DMS 273 (cell line): ENCODE measurements around the gene FGFR3.

ENCODE experiments used
- DNase-seq: peaks from one replicate; lab custom pipeline; 2025; ENCODE audit not compliant: unreplicated experiment; lab: John Stamatoyannopoulos, UW

FGFR3 gene

DNA sequence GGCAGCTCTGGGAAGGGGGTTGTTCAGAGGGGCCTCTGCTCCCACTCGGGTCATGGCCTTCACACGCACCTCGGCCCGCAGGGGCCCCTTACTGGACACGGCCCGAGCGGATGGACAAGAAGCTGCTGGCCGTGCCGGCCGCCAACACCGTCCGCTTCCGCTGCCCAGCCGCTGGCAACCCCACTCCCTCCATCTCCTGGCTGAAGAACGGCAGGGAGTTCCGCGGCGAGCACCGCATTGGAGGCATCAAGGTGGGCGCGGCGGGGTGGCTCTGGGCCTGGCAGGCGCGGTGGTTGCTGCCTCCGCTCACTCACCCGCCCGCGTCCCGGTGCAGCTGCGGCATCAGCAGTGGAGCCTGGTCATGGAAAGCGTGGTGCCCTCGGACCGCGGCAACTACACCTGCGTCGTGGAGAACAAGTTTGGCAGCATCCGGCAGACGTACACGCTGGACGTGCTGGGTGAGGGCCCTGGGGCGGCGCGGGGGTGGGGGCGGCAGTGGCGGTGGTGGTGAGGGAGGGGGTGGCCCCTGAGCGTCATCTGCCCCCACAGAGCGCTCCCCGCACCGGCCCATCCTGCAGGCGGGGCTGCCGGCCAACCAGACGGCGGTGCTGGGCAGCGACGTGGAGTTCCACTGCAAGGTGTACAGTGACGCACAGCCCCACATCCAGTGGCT lies 8.3 kb downstream of the FGFR3 start:
- no peak for DNase-seq

- peak; percentile 71 for DNase-seq
Observed at GRCh38 chr4:1802151-1802715, 9.1 kb downstream of the FGFR3 start.

DNA sequence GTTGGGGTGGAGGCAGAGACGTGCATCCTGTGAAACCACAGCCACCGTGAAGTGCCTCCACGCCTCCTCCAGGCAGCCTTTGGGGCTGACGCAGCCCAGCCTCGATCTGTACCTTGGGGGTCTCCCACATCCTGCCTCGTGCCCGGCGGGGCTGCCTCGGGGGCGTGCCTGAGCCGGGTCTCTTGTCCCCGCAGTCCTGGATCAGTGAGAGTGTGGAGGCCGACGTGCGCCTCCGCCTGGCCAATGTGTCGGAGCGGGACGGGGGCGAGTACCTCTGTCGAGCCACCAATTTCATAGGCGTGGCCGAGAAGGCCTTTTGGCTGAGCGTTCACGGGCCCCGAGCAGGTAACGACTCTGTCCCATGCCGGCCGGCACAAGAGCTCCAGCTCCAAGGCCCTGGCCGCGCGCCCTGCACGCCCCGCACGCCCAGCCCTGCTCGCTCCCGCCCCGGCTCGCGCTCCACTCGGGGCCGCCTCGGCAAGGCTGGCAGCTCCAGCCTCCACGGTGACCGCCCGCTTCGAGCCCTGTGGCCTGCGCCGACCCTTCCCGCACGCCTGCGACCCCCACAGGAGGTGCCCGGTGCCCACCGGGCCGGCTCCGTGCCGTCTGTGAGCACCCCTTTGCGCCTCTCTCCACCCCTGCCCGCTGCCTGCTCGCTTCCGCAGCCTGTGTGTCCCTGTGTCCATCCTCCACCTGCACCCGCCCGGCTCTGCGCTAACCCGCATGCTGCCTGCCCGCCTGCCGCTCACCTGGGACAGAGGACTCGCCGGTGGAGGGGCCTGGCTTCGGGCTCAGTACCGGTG lies 9.8 kb downstream of the FGFR3 start:
- no peak for DNase-seq

GRCh38 chr4:1803523-1804423 lies 10.7 kb downstream of the FGFR3 start:
- no peak for DNase-seq

- no peak for DNase-seq
Observed at GRCh38 chr4:1804638-1805492, 11.8 kb downstream of the FGFR3 start.

GRCh38 chr4:1805493-1806222 lies 12.6 kb downstream of the FGFR3 start:
- DNase-seq, result no peak

DNA sequence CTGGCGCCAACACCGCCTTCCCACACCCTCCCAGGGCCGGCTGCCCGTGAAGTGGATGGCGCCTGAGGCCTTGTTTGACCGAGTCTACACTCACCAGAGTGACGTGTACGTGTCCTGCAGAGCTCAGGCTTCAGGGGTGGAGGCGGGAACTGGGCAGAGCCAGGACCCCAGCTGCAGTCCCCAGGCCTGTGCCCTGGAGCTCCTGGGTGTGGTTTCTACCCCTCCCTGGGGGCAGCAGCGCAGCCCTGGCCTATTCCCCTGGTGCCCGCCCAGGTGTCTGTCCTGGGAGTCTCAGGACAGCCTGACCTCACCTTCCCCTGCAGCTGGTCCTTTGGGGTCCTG lies 13.1 kb downstream of the FGFR3 start:
- DNase-seq, result no peak

DNA sequence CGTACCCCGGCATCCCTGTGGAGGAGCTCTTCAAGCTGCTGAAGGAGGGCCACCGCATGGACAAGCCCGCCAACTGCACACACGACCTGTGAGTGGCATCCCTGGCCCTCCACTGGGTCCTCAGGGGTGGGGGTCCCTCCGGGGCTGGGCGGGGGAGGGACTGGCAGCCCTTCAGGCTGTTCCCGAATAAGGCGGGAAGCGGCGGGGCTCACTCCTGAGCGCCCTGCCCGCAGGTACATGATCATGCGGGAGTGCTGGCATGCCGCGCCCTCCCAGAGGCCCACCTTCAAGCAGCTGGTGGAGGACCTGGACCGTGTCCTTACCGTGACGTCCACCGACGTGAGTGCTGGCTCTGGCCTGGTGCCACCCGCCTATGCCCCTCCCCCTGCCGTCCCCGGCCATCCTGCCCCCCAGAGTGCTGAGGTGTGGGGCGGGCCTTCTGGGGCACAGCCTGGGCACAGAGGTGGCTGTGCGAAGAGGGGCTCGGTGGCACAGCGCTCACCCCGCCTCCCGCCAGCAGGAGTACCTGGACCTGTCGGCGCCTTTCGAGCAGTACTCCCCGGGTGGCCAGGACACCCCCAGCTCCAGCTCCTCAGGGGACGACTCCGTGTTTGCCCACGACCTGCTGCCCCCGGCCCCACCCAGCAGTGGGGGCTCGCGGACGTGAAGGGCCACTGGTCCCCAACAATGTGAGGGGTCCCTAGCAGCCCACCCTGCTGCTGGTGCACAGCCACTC lies 13.7 kb downstream of the FGFR3 start:
- no peak for DNase-seq

DNA sequence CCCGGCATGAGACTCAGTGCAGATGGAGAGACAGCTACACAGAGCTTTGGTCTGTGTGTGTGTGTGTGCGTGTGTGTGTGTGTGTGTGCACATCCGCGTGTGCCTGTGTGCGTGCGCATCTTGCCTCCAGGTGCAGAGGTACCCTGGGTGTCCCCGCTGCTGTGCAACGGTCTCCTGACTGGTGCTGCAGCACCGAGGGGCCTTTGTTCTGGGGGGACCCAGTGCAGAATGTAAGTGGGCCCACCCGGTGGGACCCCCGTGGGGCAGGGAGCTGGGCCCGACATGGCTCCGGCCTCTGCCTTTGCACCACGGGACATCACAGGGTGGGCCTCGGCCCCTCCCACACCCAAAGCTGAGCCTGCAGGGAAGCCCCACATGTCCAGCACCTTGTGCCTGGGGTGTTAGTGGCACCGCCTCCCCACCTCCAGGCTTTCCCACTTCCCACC lies 14.3 kb downstream of the FGFR3 start:
- DNase-seq, result no peak

- DNase-seq, result no peak
Observed at GRCh38 chr4:1808396-1808795, 15.3 kb downstream of the FGFR3 start.

DNA sequence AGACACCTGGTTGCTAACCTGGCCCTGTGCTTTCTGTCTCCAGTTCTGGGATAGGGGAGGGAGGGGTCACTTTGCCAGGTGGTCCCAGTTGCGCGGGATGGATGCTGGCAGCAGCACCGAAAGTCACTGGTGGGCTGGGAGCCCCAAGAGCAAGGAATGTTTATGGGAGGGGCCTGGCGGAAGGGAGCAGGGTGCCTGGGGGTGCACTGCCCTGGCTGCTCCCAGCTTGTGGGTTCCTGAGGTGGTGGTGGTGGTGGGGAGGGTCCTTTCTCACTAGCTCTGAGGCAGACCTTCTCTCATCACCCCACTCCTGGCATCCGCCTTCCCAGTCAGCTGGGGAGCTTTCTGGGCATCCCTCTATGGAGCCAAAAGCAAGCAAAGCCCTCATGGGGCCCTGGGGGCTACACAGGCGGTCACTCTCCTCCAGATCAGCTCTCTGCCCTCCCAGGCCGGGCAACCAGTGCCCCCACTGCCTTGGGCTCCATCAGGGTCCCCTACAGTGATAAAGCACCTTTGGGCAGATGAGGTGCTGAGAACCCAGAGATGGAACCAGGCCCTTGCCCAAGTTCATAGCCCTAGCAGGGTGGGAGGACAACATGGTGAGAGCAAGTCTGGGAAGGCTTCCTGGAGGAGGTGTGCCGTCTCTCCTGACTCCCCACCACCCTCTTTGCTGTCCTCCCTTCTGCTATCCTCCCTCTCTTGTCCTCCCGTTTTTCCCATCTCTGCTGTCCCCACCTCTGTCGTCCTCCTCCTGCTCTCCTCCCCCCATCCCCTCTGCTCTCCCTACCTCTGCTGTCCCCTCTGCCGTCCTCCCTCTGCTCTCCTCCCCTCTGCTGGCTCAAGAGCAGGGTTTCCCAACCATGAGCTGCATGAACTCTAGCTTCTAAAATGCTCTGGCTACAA lies 16.0 kb downstream of the FGFR3 start:
- no peak for DNase-seq

DNA sequence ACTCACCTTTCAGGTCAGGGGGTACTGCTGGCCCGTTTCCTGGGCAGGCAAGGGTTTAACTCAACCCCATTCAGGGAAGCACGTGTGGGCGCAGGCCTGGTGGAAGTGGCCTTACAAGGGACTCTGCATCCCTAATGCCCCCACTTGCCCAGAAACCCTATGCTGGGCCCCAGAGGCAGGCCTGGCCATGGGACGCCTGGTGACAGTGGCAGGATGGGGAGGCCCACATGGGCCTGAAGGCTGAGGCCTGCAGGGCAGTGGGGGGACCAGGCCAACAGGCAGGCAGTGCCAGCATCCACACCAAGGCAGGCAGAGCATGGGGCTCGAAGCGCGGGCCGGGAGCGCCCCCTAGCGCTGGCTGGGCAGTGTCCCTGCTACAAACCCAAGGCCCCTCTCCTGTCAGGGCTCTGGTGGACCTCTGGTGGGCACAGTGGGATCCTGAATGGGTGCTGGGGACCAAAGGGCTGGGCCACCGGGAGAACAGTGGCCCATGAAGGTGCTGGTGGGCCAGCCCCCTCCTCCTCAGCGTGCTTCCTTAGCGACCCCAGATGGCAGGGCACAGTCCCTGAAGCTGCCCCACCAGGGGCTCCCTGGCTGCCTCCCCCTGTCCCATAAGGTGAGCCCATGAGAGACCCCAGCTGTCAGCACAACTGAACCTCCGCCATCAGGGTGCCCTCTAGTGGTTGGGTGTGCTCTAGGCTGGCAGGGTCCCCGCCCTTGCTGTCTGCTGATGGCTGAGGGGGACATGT lies 16.8 kb downstream of the FGFR3 start:
- DNase-seq, result peak; percentile 84

DNA sequence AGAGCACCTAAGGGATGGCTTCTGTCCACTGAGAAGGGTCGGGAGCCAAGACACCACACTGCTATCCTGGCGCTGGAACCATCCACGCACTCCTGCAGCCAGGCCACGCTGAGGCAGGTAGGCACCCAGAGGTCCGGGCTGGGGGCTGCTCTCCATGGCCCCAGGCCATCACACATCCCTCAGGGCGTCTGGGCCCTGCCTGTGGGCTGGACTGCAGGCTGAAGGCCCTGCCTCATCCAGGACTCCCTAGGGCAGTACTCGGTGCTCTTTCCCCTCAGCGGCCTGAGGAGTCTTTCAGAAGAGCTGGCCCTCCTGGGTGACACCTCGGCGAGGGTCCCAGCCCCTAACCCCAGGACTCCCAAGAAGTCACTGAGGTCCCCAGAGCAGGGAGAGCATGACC lies 17.7 kb downstream of the FGFR3 start:
- no peak for DNase-seq

- DNase-seq, result no peak
Observed at GRCh38 chr4:1812720-1813119, 19.6 kb downstream of the FGFR3 start.

- no peak for DNase-seq
Observed at GRCh38 chr4:1813231-1813630, 20.1 kb downstream of the FGFR3 start.

DNA sequence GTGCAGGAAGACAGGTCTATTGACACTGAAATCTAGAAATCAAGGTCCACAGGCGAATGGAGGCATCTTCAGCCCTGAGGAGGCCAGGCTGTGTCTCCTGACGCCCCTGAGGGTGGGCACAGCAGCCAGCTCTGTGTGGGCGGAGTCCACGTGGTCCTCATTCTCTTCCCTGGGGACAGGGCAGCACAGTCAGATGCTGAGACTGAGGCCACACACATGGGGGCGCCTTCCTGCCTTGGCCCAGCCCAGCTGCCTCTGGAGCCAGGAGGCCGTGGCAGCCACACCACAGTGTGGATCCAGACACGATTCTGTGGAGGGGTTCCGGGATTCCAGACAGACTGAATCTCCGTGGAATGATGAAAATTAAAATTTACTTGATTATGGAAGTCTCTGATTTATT lies 20.8 kb downstream of the FGFR3 start:
- DNase-seq, result peak; percentile 29

DNA sequence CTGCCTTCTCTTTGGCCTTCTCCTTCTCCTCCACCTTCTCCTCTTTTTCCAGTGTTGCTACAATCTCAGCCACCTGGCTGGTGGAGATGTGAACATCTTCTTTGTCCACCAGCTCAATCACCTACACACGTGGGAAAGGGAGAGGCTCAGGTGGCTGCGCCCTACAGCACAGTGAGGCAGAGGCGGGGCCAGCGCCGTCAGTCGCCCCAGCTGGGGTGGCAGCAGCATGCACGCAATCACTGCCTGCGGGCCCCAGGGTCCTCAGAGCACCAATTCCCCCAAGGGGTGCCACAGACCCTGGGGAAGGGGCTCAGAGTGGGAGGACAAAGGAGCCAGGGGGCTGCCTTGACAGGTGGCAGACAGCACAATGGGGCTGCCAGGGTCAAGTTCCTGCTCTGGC lies 21.4 kb downstream of the FGFR3 start:
- no peak for DNase-seq
